ENCODE measurements around the gene PDE4B.

PDE4B gene

DNA sequence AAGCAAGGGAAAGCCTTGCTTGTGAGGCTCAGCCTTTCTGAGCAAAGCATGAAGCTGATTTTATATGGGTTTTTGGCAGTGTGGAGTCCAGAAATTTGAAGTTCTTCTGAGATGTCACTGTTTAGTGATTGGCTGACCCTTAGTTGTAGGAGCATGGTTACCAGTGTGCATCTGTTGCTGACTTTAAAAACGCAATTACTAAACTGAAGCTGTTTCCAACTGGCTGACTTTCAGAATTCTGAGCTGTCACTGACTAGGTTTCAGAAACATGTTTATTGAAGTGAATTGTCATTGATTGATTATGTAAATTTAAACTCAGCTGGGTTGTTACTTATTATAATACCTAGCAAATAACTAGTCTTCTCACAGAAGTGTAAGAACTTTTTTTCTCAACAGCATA, 89.4 kb downstream of the PDE4B start:
- no peak for DNase-seq (ENCODE audit: low spot score)

- no peak for DNase-seq (ENCODE audit: low spot score)
These were observed 96.7 kb downstream of the PDE4B start for GRCh38 chr1:65889441-65889840.

DNA sequence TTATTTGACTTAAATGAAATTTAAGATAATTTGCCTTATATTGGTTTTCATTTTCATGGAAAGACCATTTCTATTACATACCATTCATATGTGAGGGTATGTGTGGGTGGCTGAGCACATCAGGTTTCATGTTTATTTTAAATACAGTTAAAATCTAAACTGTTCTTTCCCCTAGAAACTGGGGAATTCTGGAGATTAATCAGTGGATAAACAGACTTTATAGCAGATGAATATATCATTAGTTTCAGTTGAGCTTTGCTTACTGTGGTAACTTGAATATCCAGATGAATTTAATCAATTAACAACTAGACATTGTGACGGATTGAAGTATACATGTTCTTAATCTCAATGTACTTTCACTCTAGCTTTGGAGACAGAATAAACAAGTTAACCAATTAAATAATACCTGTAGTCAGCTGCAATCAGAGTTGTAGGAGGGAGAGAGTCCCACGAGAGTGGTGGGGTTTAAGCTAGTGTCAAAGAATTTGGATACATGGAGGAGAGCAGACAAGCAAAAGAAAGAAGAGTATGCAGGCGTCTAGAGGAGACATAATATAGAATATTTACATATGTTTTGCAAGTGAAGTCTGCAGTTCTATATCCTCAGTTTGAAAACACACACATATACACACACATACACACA, 97.6 kb downstream of the PDE4B start:
- no peak for DNase-seq (ENCODE audit: low spot score)

GRCh38 chr1:65894738-65895605, 102.3 kb downstream of the PDE4B start:
- DNase-seq (ENCODE audit: low spot score) = no peak

DNA sequence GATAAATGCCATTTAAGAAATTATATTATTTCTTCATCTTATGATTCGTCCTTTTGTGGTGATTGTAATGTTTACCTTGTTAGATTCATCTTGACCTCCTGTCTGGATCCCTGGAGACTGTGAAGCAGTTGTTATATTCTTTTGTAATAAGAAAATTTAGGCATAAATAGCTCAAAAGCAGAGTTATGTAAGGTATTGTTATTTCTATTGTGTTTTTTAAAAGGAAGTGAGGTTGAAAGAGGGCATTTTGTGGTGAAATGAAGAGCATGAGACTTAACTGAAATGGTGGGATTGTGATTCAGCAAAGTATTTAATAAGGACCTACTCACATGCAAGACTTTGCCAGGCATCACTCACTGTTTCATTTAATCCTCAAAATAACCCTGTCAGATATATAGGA, 104.0 kb downstream of the PDE4B start:
- no peak for DNase-seq (ENCODE audit: low spot score)

GRCh38 chr1:65897485-65897884, 104.8 kb downstream of the PDE4B start:
- no peak for DNase-seq (ENCODE audit: low spot score)

- DNase-seq (ENCODE audit: low spot score) = no peak
These were observed 112.0 kb downstream of the PDE4B start for GRCh38 chr1:65904681-65905083.

GRCh38 chr1:65910432-65910831, 117.7 kb downstream of the PDE4B start:
- DNase-seq (ENCODE audit: low spot score) = no peak

DNA sequence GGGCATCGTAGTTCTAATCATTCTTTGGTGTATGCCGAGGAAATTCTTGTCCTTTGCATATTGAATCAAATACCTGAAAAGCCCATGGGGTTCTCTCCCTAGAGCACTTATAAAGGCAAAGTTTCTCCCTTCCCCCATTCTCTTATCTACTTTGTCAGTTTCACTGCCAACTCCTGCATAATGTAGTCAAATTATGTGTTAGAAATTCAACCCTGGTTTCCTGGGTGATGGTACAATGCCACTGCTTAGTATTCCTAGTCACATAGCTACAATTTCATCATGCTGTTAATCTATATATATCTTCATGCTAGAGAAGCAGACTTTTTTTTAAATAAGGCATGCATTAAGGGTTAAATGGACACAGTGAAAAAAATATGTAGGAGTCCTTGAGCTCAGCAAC, 119.0 kb downstream of the PDE4B start:
- no peak for DNase-seq (ENCODE audit: low spot score)

GRCh38 chr1:65918564-65918963, 125.9 kb downstream of the PDE4B start:
- DNase-seq (ENCODE audit: low spot score) = no peak

- DNase-seq (ENCODE audit: low spot score) = no peak
These were observed 128.8 kb downstream of the PDE4B start for GRCh38 chr1:65921446-65921845.

DNA sequence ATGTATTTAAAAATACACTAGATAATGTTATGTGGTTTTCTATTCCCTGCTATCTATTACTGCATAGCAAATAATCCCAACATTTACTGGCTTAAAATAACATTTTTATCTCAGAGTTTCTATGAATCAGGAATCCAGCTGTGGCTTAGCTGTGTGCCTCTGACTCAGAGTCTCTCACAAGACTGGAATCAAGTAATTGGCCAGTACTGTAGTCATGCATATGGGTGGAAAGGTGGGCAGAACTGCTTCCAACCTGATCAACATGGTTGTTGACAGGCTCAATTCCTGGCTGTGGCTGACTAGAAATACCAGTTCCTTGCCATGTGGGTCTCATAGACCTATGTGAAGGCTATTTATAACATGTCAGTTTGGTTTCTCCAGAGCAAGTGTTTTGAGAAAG, 131.8 kb downstream of the PDE4B start:
- no peak for DNase-seq (ENCODE audit: low spot score)

DNA sequence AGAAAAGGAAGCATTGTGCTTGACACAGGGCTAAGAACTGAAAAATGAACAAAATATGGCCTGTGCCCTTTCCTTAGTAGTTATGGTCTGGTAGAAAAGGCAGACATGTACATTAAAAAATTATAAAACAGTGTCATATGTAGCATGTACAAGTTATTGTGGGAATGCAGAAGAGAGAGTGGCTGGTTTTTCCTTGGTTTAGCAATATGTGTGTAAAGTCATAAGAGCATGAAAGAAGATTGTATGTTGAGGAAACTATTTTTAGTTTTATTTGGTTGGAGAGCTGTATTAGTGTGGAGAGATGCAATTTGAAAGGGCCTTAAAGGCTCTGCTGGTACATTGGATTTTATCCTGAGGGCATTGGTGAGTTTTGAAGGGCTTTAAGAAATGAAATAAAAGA, 145.8 kb downstream of the PDE4B start:
- DNase-seq (ENCODE audit: low spot score) = no peak

DNA sequence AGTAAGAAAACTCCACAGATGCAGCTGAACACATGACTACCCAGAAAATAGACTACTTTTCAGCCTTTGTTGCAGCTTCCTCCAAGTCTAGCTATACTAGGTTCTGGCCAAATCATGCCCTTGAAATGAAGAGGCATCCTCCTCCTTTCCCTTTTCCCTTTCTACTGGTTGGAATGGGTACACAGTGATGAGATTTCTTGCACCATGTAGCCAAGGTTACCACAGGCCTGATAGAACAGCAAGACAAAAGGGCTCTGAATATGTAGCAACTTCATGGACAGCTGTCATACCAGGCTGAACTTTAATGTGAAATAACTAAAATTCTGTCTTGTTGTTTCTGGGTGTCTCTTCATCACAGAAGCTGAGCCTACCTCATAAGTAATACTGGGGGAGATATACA, 146.5 kb downstream of the PDE4B start:
- DNase-seq (ENCODE audit: low spot score) = no peak

DNA sequence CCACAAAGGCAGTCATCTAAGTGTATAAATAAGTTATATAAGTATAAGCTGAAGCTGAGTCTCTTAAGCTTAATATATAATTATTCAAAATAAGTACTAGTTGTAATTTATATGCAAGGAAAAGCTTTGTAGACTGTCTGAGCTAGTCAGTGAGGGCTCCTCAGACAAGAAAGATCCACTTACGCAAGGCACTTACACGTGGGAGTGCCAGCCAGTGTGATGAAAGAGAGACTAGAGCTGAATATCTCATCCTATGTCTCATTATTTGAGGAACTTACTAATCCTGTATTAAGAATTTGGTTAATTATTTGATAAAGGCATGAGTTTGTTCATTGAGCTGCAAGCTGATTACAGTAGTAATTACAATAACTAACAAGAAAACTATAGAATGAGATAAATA, 146.9 kb downstream of the PDE4B start:
- no peak for DNase-seq (ENCODE audit: low spot score)

DNA sequence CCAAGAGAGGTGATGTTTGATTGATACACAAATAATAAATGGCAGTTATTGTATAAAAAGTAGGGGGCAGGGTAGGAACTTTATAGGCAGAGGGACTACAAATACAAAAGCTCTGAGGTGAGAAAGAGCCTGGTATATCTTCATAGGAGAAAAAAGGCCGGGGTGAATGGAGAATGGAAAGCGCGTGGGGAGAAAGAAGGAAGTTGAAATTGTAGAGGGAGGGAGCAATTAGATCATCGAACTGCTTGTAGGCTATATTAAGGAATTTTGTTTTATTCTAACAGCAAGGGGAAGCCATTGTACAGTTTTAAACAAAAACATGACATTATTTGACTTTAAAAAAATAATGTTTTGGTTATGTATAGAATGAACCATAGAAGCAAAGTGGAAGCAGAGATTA, 147.4 kb downstream of the PDE4B start:
- no peak for DNase-seq (ENCODE audit: low spot score)

DNA sequence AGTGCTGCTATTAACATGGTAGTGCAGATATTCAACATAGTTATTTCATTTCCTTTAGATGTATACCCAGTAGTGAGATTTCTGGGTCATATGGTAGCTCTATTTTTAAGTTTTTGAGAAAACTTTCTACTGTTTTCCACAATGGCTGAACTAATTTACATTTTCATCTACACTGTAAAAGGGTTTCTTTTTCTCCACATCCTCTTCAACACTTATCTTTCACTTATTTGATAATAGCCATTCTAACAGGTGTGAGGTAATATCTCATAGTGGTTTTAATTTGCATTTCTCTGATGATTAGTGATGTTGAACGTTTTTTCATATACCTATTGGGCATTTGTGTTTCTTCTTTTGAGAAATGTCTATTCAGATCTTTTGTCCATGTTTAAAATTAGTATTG, 149.8 kb downstream of the PDE4B start:
- no peak for DNase-seq (ENCODE audit: low spot score)

- DNase-seq (ENCODE audit: low spot score) = no peak
These were observed 153.7 kb downstream of the PDE4B start for GRCh38 chr1:65946376-65946775.

- no peak for DNase-seq (ENCODE audit: low spot score)
These were observed 154.3 kb downstream of the PDE4B start for GRCh38 chr1:65946960-65947359.

GRCh38 chr1:65948609-65949229, 156.0 kb downstream of the PDE4B start:
- DNase-seq (ENCODE audit: low spot score) = no peak

GRCh38 chr1:65949230-65949626, 156.5 kb downstream of the PDE4B start:
- no peak for DNase-seq (ENCODE audit: low spot score)

GRCh38 chr1:65949933-65950332, 157.2 kb downstream of the PDE4B start:
- DNase-seq (ENCODE audit: low spot score) = no peak

- DNase-seq (ENCODE audit: low spot score) = no peak
These were observed 160.0 kb downstream of the PDE4B start for GRCh38 chr1:65952696-65953095.

Data from CD4-positive, alpha-beta T cell treated with Interleukin-6 at 100 ng/mL for 8 hours (primary cell).